Natural killer cell (primary cell): ENCODE data around the gene TRAF3IP1. TPM values are rescaled to one million over a fixed set of nuclear protein-coding genes. Genes with fewer than 3 reads are reported as not detected.

Experiments
- ATAC-seq, 3 donors: fragments of 150-1000 bp in 2 of 3; fragments of 200-7000 bp in 1 of 3; cut with Tn5 transposase; 1 replicate in 1 of 3; 2 replicates in 2 of 3; pipeline ENCODE4 v1.10.0; 2021; ENCODE audit warnings: mild to moderate bottlenecking in 2 of 3, moderate library complexity in 2 of 3
- DNase-seq, 2 donors: peaks; one replicate each; pipeline versions ENCODE4 v3.0.0 to v3.0.0-alpha.2; 2013 to 2021; ENCODE audit warnings: mixed read lengths in 1 of 2
- H3K27ac ChIP-seq: one replicate; pipeline ENCODE4 v1.5.1; 2013; ENCODE audit warnings: mild to moderate bottlenecking, low read length
- H3K27me3 ChIP-seq: one replicate; pipeline ENCODE4 v1.6.1; 2013; ENCODE audit warnings: low read length; ENCODE audit not compliant: control insufficient read depth, insufficient read depth
- H3K36me3 ChIP-seq: one replicate; pipeline ENCODE4 v1.6.1; 2013; ENCODE audit warnings: low read length; ENCODE audit not compliant: control insufficient read depth, insufficient read depth
- H3K4me1 ChIP-seq: one replicate; pipeline ENCODE4 v1.6.1; 2013; ENCODE audit warnings: low read length; ENCODE audit not compliant: control insufficient read depth, insufficient read depth
- H3K4me3 ChIP-seq: one replicate; pipeline ENCODE4 v1.5.1; 2013; ENCODE audit warnings: low read length
- H3K9me3 ChIP-seq: one replicate; pipeline ENCODE4 v1.6.1; 2013; ENCODE audit warnings: low read length; ENCODE audit not compliant: control insufficient read depth, insufficient read depth
- H3K27ac Mint-ChIP-seq, 2 donors: one replicate each; pipeline ENCODE4 v1.8.0; 2022; ENCODE audit warnings: mild to moderate bottlenecking in 2 of 2, mixed read lengths in 2 of 2, moderate library complexity in 1 of 2
- H3K27me3 Mint-ChIP-seq, 2 donors: one replicate each; pipeline ENCODE4 v1.8.0; 2022; ENCODE audit warnings: low read depth in 2 of 2, mixed read lengths in 2 of 2
- H3K36me3 Mint-ChIP-seq: one replicate; pipeline ENCODE4 v1.8.0; 2022; ENCODE audit warnings: mixed read lengths
- H3K4me1 Mint-ChIP-seq, 2 donors: one replicate each; pipeline ENCODE4 v1.8.0; 2022; ENCODE audit warnings: mixed read lengths in 2 of 2
- H3K4me3 Mint-ChIP-seq: one replicate; pipeline ENCODE4 v1.8.0; 2022; ENCODE audit warnings: mild to moderate bottlenecking, moderate library complexity, mixed read lengths
- H3K9me3 Mint-ChIP-seq, 2 donors: one replicate each; pipeline ENCODE4 v1.8.0; 2022; ENCODE audit warnings: mixed read lengths in 2 of 2
- CTCF ChIP-seq: fragments of 200-600 bp; IDR thresholded peaks from one replicate; pipeline ENCODE4 v1.8.0; 2022; ENCODE audit warnings: antibody characterized with exemption
- WGBS: methylation state at CpG from one replicate; pipeline ENCODE4 v1.1.7; 2013; ENCODE audit warnings: missing lambda C conversion rate; ENCODE audit not compliant: insufficient coverage; 5-methylcytosine and 5-hydroxymethylcytosine counted together
- intact Hi-C: fragments of 100-400 bp; cut with micrococcal nuclease; formaldehyde crosslinking; loops from one replicate; pipeline ENCODE4 v1.14.2; 2022
- total RNA-seq, 4 donors: library from RNA; stranded (reverse); fragments of 120-200 nt in 1 of 4; gene quantifications; one replicate each; pipeline versions ENCODE4 v1.2.3 to v1.2.4, GENCODE V29; 2013 to 2022

Gene TRAF3IP1
- total RNA-seq, 3 donors from 2014 or later (not counting 1 experiment from before 2014, with no cell fraction given) = 9.7 to 11.9 (median 11.3) TPM

- Histone ChIP-seq H3K36me3 (no peaks in the 10 kb centered on the region), H3K4me1 (peaks cover 5% of the 10 kb centered on the region), H3K27ac (no peak overlapping the region), H3K4me3 (no peak overlapping the region), H3K27me3 (no peaks in the 10 kb centered on the region), H3K9me3 (no peaks in the 10 kb centered on the region)
- WGBS = 97% methylated on average over 2 of the region's 2 CpGs
- no peak for ATAC-seq
- no peaks in the 10 kb centered on the region for H3K9me3 Mint-ChIP-seq
- H3K27me3 Mint-ChIP-seq = no peaks in the 10 kb centered on the region
- no peak for TF ChIP-seq CTCF
- peaks cover 0 to 11% of the 10 kb centered on the region in 2 donors for H3K4me1 Mint-ChIP-seq
- no peak for DNase-seq
- no peaks in the 10 kb centered on the region for H3K36me3 Mint-ChIP-seq
- no peak overlapping the region for H3K4me3 Mint-ChIP-seq
- intact Hi-C loops = no loop called here
- no peak overlapping the region for H3K27ac Mint-ChIP-seq
Measured at GRCh38 chr2:238336151-238336550, 15.8 kb downstream of the TRAF3IP1 start.

GRCh38 chr2:238336793-238337444, 16.6 kb downstream of the TRAF3IP1 start:
- DNase-seq = no peak
- H3K4me1 ChIP-seq = peaks cover 5% of the 10 kb centered on the region
- Mint-ChIP-seq H3K27me3 (no peaks in the 10 kb centered on the region), H3K4me3 (no peak overlapping the region), H3K4me1 (peaks cover 0 to 11% of the 10 kb centered on the region in 2 donors), H3K9me3 (no peaks in the 10 kb centered on the region), H3K36me3 (no peaks in the 10 kb centered on the region), H3K27ac (no peak overlapping the region)
- WGBS = 97% methylated on average over 5 of the region's 5 CpGs
- intact Hi-C loops = no loop called here
- no peak for TF ChIP-seq CTCF
- H3K36me3 ChIP-seq = no peaks in the 10 kb centered on the region
- ATAC-seq = no peak
- no peaks in the 10 kb centered on the region for H3K27me3 ChIP-seq
- no peak overlapping the region for H3K27ac ChIP-seq
- no peaks in the 10 kb centered on the region for H3K9me3 ChIP-seq
- no peak overlapping the region for H3K4me3 ChIP-seq

GRCh38 chr2:238337846-238338245, 17.5 kb downstream of the TRAF3IP1 start:
- no peak overlapping the region for H3K4me3 ChIP-seq
- Mint-ChIP-seq H3K9me3 (no peaks in the 10 kb centered on the region), H3K27me3 (no peaks in the 10 kb centered on the region), H3K36me3 (no peaks in the 10 kb centered on the region), H3K4me1 (peaks cover 0 to 11% of the 10 kb centered on the region in 2 donors), H3K4me3 (no peak overlapping the region), H3K27ac (no peak overlapping the region)
- ATAC-seq = no peak
- TF ChIP-seq CTCF = no peak
- no peak for DNase-seq
- H3K36me3 ChIP-seq = no peaks in the 10 kb centered on the region
- H3K9me3 ChIP-seq = no peaks in the 10 kb centered on the region
- no peaks in the 10 kb centered on the region for H3K27me3 ChIP-seq
- intact Hi-C loops = no loop called here
- WGBS = 90% methylated on average over 5 of the region's 5 CpGs
- no peak overlapping the region for H3K27ac ChIP-seq
- H3K4me1 ChIP-seq = peaks cover 5% of the 10 kb centered on the region
